T-helper 22 cell (primary cell): ENCODE results near the gene GNAO1.
A peak's percentile ranks its signal among the peaks of the same experiment; 100 is the strongest.

ENCODE experiments used
- DNase-seq: peaks from one replicate; pipeline ENCODE4 v3.0.0-alpha.2; 2020; ENCODE audit warnings: low read depth

The GNAO1 gene

GRCh38 chr16:56191156-56191815 is at the start of gene GNAO1:
Gene GNAO1 (plus strand): TSS chr16:56191489. CDS start chr16:56192236, 747 bp downstream.
- peak; percentile 65 for DNase-seq

- DNase-seq: no peak
Measured at GRCh38 chr16:56143666-56144065, 47.6 kb upstream of the GNAO1 start.

GRCh38 chr16:56145369-56145768 is 45.9 kb upstream of the GNAO1 start:
- DNase-seq: no peak

GRCh38 chr16:56151621-56152020 is 39.7 kb upstream of the GNAO1 start:
- no peak for DNase-seq

GRCh38 chr16:56161658-56162057 is 29.6 kb upstream of the GNAO1 start:
- DNase-seq: no peak

GRCh38 chr16:56163089-56163488 is 28.2 kb upstream of the GNAO1 start:
- no peak for DNase-seq

GRCh38 chr16:56163938-56164337 is 27.4 kb upstream of the GNAO1 start:
- DNase-seq: no peak

- DNase-seq: no peak
Measured at GRCh38 chr16:56164636-56165035, 26.7 kb upstream of the GNAO1 start.

- no peak for DNase-seq
Measured at GRCh38 chr16:56174411-56174810, 16.9 kb upstream of the GNAO1 start.

GRCh38 chr16:56181401-56181800 is 9.9 kb upstream of the GNAO1 start:
- DNase-seq: no peak

- DNase-seq: no peak
Measured at GRCh38 chr16:56183266-56183665, 8.0 kb upstream of the GNAO1 start.

- no peak for DNase-seq
Measured at GRCh38 chr16:56190048-56190676, 1.1 kb upstream of the GNAO1 start.

- DNase-seq: no peak
Measured at GRCh38 chr16:56190677-56191155, 573 bp upstream of the GNAO1 start.

GRCh38 chr16:56191835-56192634 is 746 bp downstream of the GNAO1 start:
- no peak for DNase-seq

GRCh38 chr16:56192635-56192945 is 1.3 kb downstream of the GNAO1 start:
- no peak for DNase-seq

- no peak for DNase-seq
Measured at GRCh38 chr16:56192986-56193945, 2.0 kb downstream of the GNAO1 start.

GRCh38 chr16:56193951-56194726 is 2.9 kb downstream of the GNAO1 start:
- DNase-seq: peak; percentile 54

GRCh38 chr16:56195151-56195550 is 3.9 kb downstream of the GNAO1 start:
- no peak for DNase-seq

GRCh38 chr16:56196381-56196780 is 5.1 kb downstream of the GNAO1 start:
- DNase-seq: no peak

- DNase-seq: no peak
Measured at GRCh38 chr16:56197192-56197992, 6.1 kb downstream of the GNAO1 start.
